GM21737 (cell line): ENCODE measurements around the gene STX18.
"Not testable (repeated sequence)": the region's sequence is repeated elsewhere in the genome, so short reads cannot be mapped to it uniquely, and the experiment has no call there.

ENCODE experiments used
- ATAC-seq: cut with Tn5 transposase; IDR thresholded peaks from one replicate; pipeline ENCODE4 v1.9.1; 2021; ENCODE audit warnings: mild to moderate bottlenecking, moderate library complexity; ENCODE audit not compliant: unreplicated experiment

STX18 gene

DNA sequence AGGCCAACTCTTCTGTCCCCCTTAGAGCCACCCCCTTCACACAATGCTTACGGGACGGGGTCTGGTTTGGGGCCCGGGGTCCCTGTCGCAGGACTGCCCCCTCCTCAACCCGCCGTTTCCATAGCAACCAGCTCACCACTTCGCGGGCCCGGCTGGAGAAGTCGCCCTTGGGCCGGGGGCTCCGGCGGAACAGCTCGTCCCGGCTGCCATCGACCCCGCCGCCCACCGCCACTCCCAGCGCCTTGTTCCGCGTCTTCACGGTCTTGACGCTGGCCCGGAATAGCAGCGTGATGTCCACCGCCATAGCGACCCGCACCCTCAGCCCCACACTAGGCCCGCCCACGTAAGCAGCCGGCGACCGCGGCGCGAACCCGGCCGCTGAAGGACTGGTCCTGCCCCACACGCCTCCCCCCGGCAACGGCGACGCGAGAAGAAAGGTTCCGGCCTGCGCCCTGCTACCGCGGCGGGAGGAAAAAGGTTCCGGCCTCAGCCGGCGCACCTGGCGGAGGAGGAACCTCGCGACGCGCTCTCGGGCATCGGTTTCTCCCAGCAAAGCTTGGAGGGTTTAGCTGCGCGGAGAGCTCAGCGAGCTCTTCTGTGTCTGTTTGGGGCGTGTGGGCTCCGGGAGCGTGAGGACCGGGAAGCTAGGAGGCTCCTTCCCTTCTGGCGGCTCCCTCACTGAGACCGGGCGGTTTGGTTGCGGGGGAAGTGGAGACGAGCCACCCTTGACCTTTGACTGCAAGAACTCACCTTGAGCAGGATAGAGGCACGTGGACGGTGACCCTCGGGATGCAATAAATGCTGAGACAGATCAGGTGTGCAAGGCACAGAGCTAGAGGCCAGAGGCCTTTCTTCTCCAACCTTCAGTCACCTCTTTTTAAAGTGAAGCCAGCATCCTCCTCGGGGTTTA, at the start of gene STX18:
STX18 (minus strand) TSS at position 388 of the 910 bp plus-strand sequence; CDS start at position 304, 84 bp downstream.
- ATAC-seq = peak; percentile 83

- no peak for ATAC-seq
Observed at GRCh38 chr4:4591071-4591470, 49.2 kb upstream of the STX18 start.

DNA sequence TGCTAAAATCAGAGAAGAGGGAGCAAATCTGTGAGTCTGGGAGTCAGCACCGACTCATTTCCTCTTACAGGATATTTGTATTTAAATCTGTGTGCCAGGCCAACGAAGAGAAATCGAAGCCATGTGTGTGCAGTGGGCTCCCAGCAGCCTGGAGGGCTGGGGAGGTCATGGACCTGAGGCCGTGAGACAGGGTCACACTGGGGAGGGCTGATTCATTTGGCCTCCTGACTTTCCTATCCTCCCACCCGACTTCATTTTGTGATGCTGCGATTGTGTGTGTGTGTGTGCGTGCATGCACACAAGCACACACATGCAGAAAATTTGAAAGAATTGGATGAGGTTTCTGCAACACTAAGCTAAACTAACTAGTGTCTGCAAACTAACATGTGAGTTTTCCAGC, 48.7 kb upstream of the STX18 start:
- no peak for ATAC-seq

GRCh38 chr4:4585012-4585670, 43.3 kb upstream of the STX18 start:
- no peak for ATAC-seq

DNA sequence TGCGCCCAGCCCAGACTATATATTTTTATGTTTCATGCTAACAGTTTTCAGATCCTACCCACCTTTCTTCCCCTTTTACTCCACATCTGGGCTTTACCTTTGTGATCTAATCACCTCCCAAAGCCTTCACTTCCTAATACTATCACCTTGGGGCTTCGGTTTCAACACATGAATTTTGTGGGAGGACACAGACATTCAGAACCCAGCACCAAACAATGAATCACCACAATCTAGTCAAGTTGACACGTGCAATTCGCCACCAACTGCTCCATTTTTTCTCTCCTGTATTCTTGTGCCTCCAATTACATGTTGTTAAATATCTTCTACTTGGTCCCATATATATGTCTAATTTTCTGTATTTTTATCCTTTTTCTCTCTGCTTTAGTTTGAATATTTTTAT, 41.8 kb upstream of the STX18 start:
- ATAC-seq = no peak

DNA sequence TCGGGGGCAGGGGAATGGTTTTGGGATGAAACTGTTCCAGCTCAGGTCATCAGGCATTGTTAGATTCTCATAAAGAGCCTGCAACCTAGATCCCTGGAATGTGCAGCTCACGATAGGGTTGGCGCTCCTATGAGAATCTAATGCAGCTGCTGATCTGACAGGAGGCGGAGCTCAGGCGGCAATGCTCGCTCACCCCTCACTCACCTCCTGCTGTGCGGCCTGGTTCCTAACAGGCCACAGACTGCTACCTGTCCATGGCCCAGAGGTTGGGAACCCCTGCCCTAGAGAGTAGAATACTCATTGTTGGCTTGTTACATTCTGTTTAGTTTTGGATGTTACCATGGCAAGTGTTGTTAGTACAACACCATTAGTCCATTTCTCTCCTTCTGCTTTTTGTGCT, 40.8 kb upstream of the STX18 start:
- no peak for ATAC-seq

GRCh38 chr4:4580494-4580893, 38.6 kb upstream of the STX18 start:
- ATAC-seq = no peak

DNA sequence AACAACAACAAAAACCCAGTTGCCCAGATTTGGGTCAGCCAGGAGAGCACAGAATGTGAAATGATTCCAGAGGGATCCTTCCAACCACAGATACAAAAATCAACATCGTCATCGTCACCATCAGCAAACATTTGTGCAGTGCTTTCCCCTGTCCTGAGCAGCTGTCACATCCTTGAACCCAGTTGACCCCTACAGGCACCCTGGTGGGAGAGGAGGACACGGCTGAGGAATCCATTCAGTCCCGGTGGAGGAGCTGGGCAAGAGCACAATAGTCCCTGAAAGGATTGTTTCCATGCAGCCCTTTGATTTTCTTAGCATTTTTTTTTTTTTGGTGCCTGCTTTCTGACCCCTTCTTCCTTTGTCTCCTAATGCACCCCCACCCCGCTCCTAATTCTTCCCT, 37.1 kb upstream of the STX18 start:
- no peak for ATAC-seq

- ATAC-seq = no peak
Observed at GRCh38 chr4:4577359-4577875, 35.6 kb upstream of the STX18 start.

GRCh38 chr4:4575284-4576211, 33.7 kb upstream of the STX18 start:
- ATAC-seq = peak; percentile 77

DNA sequence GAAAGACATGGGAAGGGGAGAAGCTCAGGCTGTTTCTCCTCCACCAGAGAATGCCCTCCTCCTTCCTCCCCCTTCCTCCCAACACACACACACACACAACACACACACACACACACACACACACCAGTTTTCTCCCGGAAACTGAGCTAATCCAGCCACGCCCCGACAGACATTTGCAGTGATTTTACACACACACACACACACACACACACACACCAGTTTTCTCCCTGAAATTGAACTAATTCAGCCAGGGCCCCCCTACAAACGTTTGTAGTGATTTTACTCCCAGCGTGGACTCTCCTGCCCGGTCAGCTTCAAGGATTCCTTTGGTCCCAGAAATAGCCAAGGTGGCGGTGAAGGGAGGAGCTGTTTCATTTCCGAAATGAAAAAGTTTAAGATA, 32.9 kb upstream of the STX18 start:
- no peak for ATAC-seq

DNA sequence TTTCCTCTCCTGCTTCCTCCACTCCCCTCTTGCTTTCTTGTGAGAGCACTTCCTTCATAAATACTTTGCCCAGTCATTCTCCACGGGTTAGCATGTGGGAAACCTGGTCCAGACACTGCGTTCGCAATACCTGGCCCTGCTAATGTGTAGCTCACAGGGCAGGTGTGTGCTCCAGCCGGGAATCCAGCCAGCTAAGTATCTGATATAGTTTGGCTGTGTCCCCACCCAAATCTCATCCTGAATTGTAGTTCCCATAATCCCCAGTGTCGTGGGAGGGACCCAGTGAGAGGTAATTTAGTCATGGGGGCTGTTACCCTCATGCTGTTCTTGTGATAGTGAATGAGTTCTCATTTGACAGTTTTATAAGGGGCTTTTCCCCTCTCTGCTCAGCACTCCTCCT, 32.2 kb upstream of the STX18 start:
- no peak for ATAC-seq

DNA sequence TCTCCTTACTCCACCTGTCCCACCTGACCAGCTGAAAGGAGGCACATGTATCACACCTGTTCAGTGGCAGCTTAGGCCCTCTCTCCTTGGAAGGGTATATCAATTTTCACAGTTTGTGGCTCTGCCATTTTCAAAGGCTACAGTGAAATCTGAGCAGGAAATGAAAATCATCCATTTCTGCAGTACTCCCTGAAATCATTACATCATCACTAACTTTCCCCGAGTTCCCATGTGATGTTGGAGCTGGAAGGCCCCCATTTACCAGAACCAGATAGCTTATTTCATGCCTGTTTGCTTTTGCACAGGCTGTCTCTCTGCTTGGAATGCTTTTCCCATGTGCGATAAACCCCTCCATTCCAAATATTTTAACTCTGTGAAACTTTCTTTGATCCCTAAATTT, 31.0 kb upstream of the STX18 start:
- ATAC-seq = no peak

GRCh38 chr4:4569861-4570260, 28.0 kb upstream of the STX18 start:
- ATAC-seq = not testable (repeated sequence)

DNA sequence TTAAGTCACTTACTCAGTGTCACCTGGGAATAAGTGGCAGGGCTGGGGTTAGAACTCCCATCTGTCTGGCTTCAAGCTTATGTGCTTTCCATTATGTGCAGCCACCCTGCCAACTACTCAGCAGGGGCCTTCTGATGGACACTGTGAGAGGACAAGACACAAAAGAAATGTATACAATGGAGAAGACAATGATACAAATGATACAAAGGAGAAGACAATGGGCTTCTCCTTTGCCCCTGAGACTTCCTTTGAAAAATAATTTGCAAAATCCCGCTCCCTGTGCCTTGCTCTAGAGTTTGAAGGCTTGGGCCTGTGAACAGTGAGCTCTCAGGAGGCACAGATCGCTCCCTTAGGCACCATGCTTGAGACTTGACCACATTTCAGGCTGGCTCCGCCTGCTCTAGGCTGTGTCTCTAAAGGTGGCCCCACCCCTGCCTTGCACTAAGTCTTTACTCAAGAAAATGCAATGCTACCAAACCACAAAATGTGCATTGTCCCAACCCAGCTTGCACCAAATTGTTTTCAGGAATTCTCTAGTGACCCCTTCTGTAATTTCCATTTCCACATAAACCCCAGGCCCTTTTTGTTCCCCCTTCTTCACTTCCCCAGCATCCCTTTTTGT, 27.1 kb upstream of the STX18 start:
- no peak for ATAC-seq

DNA sequence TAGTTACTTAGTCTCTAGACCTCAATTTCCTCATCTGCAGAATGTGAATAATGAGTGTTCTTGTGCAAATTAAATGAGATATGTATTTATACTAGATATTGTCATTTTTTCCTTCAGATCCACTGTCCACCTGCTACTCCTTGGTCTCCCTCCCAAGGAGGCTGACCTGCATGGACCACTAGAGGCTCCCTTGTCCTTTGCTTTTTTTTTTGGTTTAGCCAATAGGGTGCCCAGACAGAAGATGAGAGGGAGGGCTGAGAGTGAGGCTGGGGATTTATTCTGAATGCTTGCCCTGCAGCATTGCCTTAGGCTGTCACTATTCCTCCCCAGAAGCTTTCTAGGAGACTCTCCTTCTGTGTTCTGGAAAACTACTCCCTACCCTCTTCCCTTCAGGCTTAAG, 24.5 kb upstream of the STX18 start:
- ATAC-seq = not testable (repeated sequence)

- no peak for ATAC-seq
Observed at GRCh38 chr4:4564522-4564921, 22.7 kb upstream of the STX18 start.

GRCh38 chr4:4560642-4561041, 18.8 kb upstream of the STX18 start:
- no peak for ATAC-seq

DNA sequence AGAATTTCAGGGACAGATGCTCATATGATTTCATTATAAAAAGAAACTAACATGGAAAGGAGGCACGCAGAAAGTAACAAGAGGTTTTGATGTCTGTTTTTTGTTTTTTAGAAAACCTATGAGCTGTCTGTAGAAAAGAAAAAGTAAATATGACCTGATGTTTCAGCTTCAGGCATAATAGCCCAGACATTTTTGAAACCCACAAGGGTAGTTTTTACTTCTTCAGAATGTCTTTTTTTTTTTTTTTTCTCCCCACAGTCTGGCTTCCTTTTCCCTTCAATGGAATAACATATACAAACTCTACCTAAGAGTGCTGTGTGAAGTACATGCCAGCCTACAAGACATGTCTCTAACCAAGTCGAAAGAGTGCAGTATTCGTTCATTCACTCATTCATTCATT, 18.3 kb upstream of the STX18 start:
- ATAC-seq = no peak

GRCh38 chr4:4559596-4559995, 17.7 kb upstream of the STX18 start:
- no peak for ATAC-seq

DNA sequence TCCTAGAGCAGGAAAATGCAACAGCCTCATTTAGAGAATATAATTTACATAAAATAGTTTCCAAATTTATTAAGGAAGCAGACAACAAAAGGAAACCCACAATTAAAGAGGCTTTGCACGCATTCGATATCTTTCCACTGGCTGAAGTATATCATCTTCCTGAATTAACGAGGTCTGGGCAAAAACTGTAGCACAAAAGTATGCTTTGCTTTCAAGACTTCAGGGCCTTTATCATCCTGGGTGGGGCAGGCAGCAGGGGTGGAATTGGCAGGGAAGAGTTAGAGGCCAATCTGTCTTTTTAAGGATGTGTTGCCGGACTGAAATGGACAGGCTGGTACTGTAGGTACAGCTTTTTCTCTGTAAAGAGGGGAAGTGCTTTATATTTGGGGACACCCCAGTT, 17.0 kb upstream of the STX18 start:
- no peak for ATAC-seq
